NCI-H1436 (cell line): ENCODE measurements around the gene G0S2.

Experiments used
- DNase-seq: peaks from one replicate; lab custom pipeline; 2025; lab: John Stamatoyannopoulos, UW

G0S2 gene

GRCh38 chr1:209720326-209720725, 45.1 kb downstream of the G0S2 start:
- DNase-seq, result no peak

GRCh38 chr1:209720826-209721225, 45.6 kb downstream of the G0S2 start:
- no peak for DNase-seq

GRCh38 chr1:209721323-209721722, 46.1 kb downstream of the G0S2 start:
- no peak for DNase-seq

- DNase-seq, result no peak
Observed at GRCh38 chr1:209723265-209723664, 48.1 kb downstream of the G0S2 start.

GRCh38 chr1:209723756-209724693, 48.8 kb downstream of the G0S2 start:
- no peak for DNase-seq
